Activated CD4-positive, alpha-beta T cell treated with anti-CD3 and anti-CD28 coated beads for 24 hours (primary cell): ENCODE data around the gene RNASE7.
"Not testable (repeated sequence)": the region's sequence is repeated elsewhere in the genome, so short reads cannot be mapped to it uniquely, and the experiment has no call there.

Source experiments
- DNase-seq, 2 donors: peaks; one replicate each; pipeline ENCODE4 v3.0.0-alpha.2; 2020; ENCODE audit warnings: low read depth in 2 of 2

The RNASE7 gene, protein sequence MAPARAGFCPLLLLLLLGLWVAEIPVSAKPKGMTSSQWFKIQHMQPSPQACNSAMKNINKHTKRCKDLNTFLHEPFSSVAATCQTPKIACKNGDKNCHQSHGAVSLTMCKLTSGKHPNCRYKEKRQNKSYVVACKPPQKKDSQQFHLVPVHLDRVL

DNA sequence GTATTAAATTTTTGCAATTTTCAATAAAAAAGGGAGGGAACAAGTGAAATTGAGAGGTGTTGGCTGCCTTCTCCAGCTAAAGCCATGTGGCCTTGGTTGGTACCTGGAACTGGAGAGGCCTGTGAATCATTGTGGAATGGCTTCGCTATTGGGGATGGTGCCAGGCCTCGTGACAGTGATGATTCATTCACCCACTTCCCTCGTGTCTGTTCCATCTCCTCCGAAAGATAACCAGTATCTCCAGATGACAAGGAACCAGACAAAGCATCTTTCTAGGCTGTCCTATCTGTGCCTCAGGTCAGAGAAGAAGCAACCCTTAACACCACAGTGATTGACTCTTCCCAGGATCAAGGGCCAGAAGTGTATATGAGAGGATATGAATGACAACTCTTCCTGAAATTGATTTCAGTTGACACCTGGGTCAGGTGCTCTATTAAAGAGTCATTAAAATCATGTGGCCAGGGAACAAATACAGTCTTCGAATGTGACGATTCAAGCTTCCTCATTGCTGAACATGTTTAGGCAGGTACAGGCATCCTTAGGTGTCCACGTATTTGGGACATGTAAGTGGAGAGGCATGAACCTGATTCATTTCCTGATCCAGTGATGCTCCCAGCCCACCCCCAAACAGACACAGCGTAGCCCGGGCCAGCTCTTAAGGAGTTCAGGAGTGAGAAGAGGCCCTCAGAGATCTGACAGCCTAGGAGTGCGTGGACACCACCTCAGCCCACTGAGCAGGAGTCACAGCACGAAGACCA lies at the start of gene RNASE7:
Gene RNASE7 (plus strand): TSS at position 687 of the 758 bp plus-strand sequence. CDS start 631 bp downstream, outside the sequence.
- DNase-seq: no peak

DNA sequence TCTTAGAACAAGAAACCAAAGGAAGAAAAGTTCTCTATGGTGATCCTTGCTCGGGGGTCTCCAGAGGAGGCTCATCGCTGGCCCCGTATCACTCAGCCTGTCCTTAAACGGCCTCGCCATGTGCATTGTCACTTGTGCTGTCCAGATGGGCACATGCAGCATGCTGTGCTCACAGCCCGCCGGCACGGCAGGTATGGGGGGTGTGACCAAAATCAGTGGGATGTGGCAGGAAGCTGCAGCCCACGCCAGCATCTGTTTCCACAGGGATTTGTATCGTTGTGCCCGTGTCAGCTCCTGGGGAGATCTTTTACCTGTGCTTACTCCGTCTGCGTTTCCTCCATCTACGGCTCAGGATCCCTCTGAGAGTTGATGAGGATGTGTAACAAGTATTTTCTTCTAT lies 45.6 kb upstream of the RNASE7 start:
- DNase-seq: no peak

DNA sequence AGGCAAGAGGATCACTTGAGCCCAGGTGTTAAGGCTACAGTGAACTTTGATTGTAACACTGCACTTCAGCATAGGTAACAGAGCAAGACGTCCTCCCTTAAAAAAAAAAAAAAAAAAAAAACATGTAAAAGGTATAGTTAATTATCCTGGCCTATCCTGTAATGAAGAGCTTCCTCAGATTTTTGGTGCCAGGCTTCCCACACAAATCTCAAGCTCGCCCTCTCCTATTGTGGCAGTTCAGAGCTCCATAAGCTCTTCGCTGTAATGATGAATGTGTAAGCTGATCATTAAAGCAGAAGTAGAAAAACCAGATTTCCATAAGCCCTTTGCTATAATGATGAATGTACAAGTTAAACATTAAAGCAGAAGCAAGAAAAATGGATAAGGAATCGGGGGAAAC lies 45.0 kb upstream of the RNASE7 start:
- no peak for DNase-seq

DNA sequence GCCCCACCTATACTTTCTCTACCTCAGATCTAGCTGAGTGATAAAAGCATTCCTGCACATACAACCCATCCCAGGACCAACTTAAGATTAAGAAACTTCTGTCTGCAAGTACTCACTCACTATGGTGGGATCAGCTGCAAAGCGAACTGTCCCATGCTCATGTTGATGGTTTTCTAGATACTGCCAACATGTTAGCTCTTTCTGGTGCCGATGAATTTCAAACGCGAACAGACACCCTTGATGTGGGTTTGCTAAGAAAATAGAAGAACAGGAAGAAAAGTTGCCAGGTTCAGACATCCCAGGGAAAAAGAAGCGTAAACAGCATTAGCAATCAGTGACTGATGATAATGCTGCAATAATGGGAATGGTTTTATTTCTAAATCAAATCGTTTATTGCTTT lies 44.6 kb upstream of the RNASE7 start:
- no peak for DNase-seq

DNA sequence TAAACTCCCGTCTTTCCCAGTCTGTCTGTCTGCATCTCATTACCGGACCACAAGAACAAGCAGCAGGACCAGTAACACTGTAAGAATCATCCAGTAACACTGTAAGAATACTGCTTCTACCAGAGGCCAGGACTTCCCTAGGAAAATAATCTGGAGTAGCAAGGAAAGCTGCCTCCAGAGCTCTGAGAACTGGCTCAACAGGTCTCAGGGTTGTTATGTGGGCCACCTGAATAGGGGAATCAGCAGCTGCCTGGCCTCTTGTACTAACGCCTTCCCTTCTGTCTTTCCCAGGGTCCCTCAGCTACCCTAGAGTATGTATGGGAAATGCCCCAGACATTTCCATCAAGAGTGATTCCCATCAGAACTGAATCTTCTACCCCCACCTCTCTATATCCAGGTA lies 44.0 kb upstream of the RNASE7 start:
- no peak for DNase-seq

DNA sequence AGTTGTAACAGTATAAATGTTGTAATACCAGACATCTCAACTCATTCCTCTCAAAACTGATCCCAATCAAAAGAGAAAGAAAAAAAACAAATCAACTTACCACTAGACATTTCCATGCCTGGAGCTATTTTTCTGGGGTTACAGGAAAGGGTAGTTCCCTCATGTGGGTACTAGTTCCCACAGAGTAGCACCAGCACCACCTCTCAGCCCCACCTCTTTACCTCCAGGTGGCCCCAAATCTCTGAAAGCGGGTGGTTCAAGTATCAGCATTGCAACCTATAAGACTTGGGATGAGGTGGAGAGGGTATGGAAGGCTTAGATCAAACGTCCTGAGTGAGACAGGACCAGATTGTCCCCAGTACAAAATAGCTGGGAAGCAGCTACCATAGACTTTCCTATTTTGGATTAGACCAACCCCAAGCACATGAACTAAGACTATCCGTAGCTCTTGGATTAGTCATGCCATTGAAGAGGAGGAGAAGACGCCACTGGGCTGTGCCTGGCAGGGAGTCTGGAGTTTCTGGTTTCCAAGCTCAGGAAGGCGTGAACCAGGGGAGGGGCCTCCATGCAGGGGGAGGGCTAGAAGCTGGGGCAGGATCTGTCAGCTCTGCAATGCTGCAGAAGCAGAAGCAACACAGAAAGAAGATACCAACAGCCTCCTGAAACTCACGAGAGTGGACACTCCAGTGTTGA lies 43.3 kb upstream of the RNASE7 start, which contains the start of gene SLC39A2:
Gene SLC39A2 (plus strand): TSS at position 620 of the 693 bp plus-strand sequence. CDS start 154 bp downstream, outside the sequence.
- no peak for DNase-seq

DNA sequence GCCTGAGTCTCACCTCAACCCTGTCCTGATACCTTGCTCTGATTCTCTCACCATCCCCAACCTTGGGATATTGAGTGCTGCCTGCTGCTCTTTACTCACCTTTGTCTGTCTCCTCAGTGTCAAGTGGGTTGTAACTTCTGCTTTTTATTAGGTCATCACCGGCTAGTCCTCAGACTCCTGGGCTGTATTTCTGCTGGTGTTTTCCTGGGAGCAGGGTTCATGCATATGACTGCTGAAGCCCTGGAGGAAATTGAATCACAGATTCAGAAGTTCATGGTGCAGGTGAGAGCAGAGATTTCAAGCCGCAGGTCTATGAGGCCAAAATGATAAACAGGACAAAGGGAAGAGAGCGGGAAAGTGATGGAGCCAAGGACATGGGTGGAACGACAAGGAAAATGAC lies 42.6 kb upstream of the RNASE7 start:
- no peak for DNase-seq

DNA sequence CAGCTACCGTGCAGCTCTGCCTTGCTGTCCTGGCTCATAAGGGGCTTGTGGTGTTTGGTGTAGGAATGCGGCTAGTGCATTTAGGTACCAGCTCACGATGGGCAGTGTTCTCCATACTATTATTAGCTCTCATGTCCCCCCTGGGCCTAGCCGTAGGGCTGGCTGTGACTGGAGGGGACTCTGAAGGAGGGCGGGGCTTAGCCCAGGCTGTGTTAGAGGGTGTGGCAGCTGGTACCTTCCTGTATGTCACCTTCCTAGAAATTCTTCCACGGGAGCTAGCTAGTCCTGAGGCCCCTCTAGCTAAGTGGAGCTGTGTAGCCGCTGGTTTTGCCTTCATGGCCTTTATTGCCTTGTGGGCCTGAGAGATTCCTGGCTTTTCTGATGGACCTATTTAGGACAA lies 40.9 kb upstream of the RNASE7 start:
- no peak for DNase-seq

DNA sequence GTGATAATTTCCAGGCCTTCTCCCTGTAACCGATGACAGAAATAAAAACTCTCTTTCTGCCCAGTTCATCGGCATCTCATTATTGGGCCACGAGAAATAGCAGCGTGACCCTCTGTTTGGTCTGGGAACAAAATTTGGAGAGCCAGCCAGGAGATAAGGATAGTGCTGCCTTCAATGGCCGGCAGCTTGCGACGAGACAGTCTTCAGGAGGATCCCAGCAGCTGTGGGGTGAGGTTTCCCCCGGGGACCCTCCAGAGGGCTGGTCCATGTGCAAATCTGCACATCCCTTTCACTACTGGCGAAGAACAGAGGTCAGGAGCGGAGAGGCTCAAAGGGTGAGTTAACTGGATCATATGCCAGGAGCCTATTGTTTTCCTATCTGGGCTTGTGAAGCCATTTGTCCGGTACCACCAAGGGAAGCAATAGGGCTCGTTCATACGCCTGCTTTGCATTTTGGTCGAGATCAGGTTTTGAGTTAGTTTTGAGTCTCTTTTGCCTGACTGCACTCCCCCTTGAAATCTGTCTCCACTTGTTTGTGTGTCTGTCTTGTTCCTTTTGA lies 38.3 kb upstream of the RNASE7 start:
- no peak for DNase-seq

DNA sequence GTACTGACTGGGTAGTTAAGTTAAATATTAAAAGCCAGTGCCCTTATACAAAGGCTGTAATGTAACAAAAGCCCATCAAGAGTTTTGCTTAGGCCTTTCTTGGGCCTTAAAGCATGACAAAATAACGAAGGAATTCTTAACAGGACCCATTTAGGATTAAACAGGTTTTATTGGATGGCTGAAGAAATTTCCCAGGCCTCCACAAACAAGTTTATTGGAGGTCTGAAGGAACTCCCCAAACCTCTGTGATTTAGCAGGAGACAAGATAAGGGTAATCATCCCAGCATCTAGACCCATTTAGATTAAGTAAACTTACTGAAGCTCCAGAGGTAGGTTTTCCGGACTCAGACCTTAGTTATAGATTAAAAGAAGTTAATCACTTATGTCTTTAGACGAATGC lies 32.4 kb upstream of the RNASE7 start:
- not testable (repeated sequence) for DNase-seq

DNA sequence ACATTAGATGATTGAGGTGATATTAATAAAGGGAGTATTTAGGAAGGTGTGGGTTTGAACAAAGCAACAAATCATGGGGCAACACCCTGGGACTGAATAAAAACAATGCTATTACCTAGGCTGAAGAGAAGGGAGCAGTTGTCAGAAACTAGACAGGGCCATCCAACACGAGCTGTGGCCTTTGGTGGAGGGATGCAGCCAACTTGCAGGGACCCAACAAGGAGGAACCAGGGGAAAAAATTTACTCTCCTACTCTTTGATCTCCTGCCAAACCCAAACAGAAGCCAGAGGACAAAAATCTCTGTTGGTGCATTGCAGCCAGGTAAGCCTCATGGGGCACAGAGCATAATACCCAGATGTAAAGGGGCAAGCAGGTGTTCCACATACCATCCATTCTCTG lies 31.0 kb upstream of the RNASE7 start:
- DNase-seq: no peak

DNA sequence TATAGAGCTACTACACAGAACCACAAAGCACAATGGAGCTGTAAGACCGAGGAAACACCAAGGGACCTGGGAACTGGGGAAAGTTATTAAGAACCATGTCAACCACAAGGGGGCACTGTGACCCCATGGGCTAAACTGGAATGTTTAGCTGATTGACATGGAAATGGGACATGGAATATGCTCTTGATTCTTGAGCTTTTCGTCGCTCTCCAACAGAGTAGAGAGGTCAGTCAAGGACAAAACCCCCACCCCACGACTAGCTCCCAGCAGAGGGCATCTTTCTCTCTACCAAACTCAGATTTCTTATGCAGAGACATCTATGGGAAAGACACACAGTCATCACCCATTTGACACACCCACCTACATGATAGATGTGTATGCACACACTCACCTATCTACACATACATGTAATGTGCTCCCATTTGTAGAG lies 27.4 kb upstream of the RNASE7 start:
- peak; percentile 78 to 82 for DNase-seq

DNA sequence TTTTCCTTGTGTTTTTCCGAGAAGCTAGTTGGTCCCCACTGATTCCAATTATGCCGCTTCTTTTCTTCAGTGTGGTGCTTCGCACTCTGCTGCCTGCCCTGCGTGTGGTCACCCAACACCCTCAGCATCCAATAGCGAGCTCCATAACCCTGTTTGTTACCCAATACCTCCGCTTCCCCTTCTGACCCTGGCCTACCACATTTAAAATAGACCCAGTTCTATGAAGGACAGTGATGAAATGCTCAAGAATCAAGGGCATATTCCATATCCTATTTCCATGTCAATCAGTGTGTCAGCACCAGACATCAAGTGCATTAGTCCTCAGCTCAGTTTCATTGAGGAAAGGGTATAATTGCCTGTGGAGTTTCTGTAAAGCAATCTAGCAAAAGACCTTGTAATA lies 26.9 kb upstream of the RNASE7 start:
- no peak for DNase-seq

DNA sequence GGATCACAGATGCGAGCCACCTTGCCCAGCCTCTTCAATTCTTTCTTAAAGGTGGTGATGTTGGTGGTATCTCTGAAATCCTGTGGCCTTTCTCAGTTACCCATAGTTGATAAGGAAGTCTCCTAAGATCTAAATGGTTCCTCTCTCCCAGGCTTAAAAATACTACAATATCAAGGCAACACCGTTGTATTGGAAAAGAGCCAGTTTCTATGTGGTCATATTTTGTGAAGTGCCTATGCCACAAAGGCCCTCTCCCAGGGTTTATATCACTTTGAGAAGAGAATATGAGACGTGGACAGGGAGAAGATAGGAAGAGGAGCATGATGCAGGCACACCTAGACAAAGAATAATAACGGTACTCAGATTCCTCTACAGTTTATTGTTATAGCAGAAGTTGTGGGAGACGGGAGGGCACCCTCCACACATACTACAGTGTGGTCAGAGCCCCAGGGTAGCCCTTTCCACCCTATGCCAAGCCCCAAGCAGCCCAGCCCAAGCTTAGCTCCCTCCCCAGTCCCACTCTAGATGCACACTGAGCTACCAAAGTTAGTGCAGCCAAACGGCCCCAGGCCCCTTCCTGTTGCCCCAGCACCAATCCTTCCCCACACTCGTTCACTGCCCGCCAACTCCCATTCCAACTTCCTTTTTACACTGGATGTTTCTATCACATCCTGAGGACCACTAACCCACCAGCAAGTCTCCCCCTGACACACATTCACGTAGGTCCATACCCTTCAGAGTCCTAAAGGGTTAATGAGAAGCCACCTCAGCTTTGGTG lies 25.6 kb upstream of the RNASE7 start:
- DNase-seq: no peak

DNA sequence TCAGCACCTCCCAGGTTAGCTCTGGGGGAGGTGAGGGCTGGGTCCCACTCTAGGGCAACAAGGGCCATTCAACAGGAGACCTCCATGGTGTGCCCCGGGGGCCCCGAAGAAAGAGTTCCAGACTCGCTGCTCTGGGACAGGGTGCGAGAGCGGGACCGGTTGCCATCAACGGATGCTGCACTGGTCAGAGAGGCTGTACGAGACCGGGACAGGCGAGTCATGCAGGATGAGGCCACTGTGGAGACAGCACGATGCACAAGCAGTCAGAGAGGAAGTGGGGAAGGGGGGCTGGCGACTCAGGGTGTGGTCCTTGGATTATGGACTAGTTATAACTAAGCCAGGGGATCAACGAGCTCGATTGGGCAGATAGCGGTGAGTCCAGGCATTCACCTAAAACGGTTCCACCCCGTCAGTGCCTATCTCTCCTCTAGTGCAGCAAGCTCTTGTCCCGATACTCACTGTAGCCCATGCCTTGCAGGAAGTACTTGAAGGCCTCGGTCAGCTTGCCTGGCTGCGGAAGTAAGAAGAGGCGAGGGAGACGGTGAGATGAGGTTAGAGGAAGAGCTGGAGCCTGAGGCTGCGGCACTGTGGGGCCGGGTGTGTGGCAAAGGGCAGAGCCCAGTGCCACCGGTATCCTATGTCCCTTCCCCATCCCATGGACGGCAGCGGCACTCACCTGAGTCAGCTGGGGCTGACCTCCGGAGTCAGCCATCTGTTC lies 24.5 kb upstream of the RNASE7 start:
- no peak for DNase-seq

DNA sequence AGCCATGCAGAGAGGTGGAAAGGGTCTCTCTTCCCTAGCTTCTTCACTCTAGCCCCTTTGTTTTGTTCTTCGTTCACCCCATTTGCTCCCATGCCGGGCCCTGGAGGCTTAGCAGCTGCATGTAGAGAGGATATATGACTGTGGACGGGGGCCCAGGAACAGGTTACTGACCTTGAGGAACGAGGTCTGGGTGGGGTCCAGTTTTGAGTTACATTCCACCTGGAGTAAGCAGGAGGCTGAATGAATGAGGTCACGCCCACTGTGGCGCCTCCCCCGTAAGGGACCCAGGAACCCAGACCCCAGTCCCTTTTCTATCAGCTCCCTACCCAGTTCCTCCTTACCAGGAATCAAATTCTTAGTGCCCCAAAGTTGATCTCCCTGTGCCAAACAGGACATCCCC lies 23.9 kb upstream of the RNASE7 start:
- DNase-seq: no peak

DNA sequence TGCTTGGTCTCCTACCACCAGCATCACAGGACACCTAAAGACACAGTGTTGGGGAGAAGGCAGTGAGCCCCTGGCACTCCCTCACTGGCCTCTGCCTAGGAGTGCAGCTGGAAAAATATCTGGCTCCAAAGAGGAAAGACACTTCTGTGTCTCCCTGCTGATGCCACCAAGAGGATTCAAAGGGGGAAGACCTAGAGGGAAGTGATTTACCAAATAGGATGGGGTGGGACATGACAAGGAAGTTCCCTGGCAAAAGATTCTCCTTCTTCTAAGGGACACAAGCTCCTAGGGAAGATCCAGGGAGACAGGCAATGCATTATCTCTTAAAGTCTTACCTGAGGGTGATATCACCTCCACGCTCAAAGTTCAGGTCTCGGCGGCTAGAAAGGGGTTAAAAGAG lies 23.4 kb upstream of the RNASE7 start:
- no peak for DNase-seq

DNA sequence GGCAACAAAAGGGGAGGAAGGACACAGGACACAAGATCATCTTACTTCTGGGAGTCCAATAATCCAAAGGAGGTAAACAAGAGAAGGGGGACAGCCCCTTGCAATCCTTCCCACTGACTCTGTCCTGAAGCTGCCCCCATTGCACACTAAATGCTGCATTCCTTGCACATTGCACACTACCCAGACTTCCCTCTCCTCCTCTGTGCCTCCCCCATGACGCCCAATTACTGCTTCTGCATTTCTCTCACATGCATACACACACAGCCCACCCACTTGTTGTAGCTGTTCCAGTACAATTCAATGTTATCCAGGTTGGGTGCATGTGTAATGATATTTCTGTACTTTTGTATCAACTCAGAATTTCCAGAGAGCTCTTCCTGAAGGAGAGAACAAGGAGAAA lies 22.8 kb upstream of the RNASE7 start:
- DNase-seq: no peak

DNA sequence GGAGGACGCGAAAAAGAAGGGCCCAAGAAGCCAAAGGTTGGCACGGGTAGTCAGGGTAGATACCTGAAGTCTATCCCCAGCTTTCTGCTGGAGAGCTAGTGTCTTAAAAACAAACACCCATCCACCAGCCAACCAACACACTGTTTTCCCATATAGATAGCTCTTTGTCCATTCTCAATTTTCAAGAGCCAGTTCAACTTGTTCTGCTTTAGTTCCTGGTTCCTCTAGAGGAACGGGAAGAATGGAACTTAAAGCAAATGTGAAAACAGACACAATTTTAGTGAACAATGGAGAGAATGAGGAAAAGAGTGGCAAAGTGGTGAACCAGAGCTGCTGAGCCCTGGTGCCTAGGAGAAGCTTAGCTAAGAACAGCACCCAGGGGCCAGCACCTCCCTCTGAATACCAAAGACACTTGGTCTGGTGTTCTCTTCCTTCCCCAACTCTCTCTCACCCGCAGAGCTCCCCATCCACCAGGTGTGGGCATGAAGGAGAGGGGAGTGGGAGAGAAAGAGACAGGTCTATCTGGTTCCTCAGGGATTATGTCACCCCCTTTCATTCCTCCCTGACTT lies 21.1 kb upstream of the RNASE7 start:
- no peak for DNase-seq

DNA sequence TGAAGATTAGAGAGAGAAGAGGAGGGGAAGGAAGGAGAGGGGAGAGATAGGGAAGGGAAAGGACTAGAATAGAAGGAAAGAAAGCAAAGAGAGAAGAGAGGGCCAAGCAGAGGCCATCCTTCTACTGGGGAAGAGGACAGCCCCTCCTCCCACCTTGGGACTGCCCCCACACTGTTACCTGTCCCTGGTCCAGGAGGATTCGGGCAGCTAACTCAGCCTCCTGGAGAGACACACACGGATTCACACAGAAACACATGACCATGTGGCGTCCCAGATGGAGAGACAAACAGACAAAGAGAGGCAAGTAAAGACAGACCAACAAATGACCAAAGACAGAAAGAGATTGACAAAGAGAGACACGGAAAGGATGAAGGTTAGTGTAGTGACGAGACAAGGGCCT lies 19.5 kb upstream of the RNASE7 start:
- no peak for DNase-seq

DNA sequence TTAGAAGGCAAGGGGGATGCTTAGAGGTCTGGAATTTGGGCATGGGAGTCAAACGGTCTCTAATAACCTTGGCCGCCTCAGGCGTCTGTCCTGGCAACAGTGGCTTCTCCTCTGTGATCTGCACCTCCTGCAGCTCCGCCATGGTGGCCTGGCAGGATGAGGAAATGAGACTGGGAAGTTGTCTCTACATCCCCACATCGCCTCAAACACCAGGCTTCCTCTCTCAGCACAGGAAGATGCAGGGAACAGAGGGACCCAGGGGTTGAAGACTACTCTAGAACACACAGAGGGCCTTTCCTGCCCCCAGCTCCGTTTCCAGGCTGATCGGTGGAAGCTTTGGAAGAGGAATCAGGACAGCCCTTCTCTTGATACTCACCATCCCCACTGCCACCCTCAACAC lies 19.0 kb upstream of the RNASE7 start:
- DNase-seq: no peak
